HCT116 (cell line): ENCODE data around the gene GPR155. TPM values are rescaled to one million over a fixed set of nuclear protein-coding genes. Genes with fewer than 3 reads are reported as not detected.

Experiments
- ATAC-seq: fragments of 200-7000 bp; cut with Tn5 transposase; 2 replicates; pipeline ENCODE4 v1.9.1; 2020; ENCODE audit warnings: mild to moderate bottlenecking, moderate library complexity
- BruUV-seq: library from RNA; stranded (reverse); fragments of 400-500 nt; replicated peaks from 2 replicates; lab custom pipeline; 2021; lab: Mats Ljungman, UMichigan
- CTCF ChIA-PET: fragments of 300-600 bp; sonication (Branson Sonifier 250); formaldehyde crosslinking; loops from one replicate; lab custom pipeline; 2021; ENCODE audit warnings: antibody characterized with exemption; lab: Charles Lee
- POLR2A ChIA-PET: fragments of 300-600, 350-600 bp; sonication (Branson Sonifier 250); formaldehyde crosslinking; loops from one replicate; lab custom pipeline; 2021; ENCODE audit warnings: antibody characterized with exemption; lab: Charles Lee
- RAD21 ChIA-PET, 2 experiments: fragments of 300-600 bp; sonication (Branson Sonifier 250); formaldehyde crosslinking; loops; one replicate each; lab custom pipeline; 2023; ENCODE audit warnings: low total read pairs in 2 of 2; ENCODE audit not compliant: uncharacterized antibody in 2 of 2, unreplicated experiment in 2 of 2, low non-redundant PET in 1 of 2; lab: Charles Lee
- DNase-seq: peaks from one replicate; pipeline ENCODE4 v3.0.0-alpha.2; 2010; ENCODE audit warnings: low read depth, low spot score
- H2AFZ ChIP-seq: fragments of 200-600 bp; shearing (Covaris generic), sonication (generic); 2 replicates; pipeline ENCODE4 v1.6.1; 2017; ENCODE audit warnings: low read depth, mixed run types, mixed read lengths, antibody characterized with exemption, low read length; ENCODE audit not compliant: poor library complexity, severe bottlenecking
- H3K27ac ChIP-seq: 2 replicates; pipeline ENCODE4 v1.5.1; 2012; ENCODE audit warnings: low read depth, low read length
- H3K27me3 ChIP-seq: fragments of 200-600 bp; sonication (generic); 2 replicates; pipeline ENCODE4 v1.6.1; 2016; ENCODE audit warnings: mixed run types, low read length, mixed read lengths; ENCODE audit not compliant: insufficient read depth
- H3K36me3 ChIP-seq, 2 experiments: fragments of 200-500 bp in 1 of 2; fragments of 200-600 bp in 1 of 2; sonication (Bioruptor generic) in 1 of 2; sonication (generic) in 1 of 2; 2 replicates each; pipeline versions ENCODE4 v1.5.1 to v1.6.1; 2014 to 2016; ENCODE audit warnings: low read length in 2 of 2, inconsistent platforms in 1 of 2, mixed read lengths in 1 of 2, mixed run types in 1 of 2; ENCODE audit not compliant: insufficient read depth in 2 of 2, control insufficient read depth in 1 of 2
- H3K4me1 ChIP-seq, 2 experiments: fragments of 200-600 bp in 1 of 2; sonication (generic) in 1 of 2; 2 replicates each; pipeline versions ENCODE4 v1.5.1 to v1.6.1; 2012 to 2017; ENCODE audit warnings: low read length in 2 of 2, inconsistent platforms in 1 of 2, mild to moderate bottlenecking in 1 of 2, mixed read lengths in 1 of 2, mixed run types in 1 of 2, moderate library complexity in 1 of 2; ENCODE audit not compliant: insufficient read depth in 2 of 2, control insufficient read depth in 1 of 2
- H3K4me2 ChIP-seq: fragments of 200-600 bp; sonication (generic); 2 replicates; pipeline ENCODE4 v1.6.1; 2017; ENCODE audit warnings: mixed run types, low read length, mixed read lengths
- H3K4me3 ChIP-seq, 2 experiments: fragments of 200-600 bp in 1 of 2; sonication (generic) in 1 of 2; replicated peaks in 1 of 2; 2 replicates each; pipeline ENCODE4 v1.5.1; 2011 to 2016; ENCODE audit warnings: low read length in 2 of 2, control low read depth in 1 of 2, low read depth in 1 of 2, mild to moderate bottlenecking in 1 of 2, mixed read lengths in 1 of 2, mixed run types in 1 of 2
- H3K79me2 ChIP-seq: fragments of 200-600 bp; sonication (generic); 2 replicates; pipeline ENCODE4 v1.6.1; 2017; ENCODE audit warnings: mild to moderate bottlenecking, mixed run types, low read length, moderate library complexity, mixed read lengths; ENCODE audit not compliant: insufficient read depth
- H3K9ac ChIP-seq: fragments of 200-600 bp; sonication (generic); 2 replicates; pipeline ENCODE4 v1.6.1; 2016; ENCODE audit warnings: low read length, mixed read lengths
- H3K9me2 ChIP-seq: fragments of 200-600 bp; sonication (generic), shearing (Covaris generic); 2 replicates; pipeline ENCODE4 v1.6.1; 2017; ENCODE audit warnings: mixed run types, mild to moderate bottlenecking, moderate library complexity; ENCODE audit not compliant: insufficient read depth
- H3K9me3 ChIP-seq, 2 experiments: fragments of 200-500 bp in 1 of 2; fragments of 200-600 bp in 1 of 2; sonication (Bioruptor generic) in 1 of 2; sonication (generic) in 1 of 2; 2 replicates each; pipeline ENCODE4 v1.6.1; 2014 to 2017; ENCODE audit warnings: low read length in 2 of 2, mixed read lengths in 2 of 2, inconsistent platforms in 1 of 2, low read depth in 1 of 2, mild to moderate bottlenecking in 1 of 2, mixed run types in 1 of 2, moderate library complexity in 1 of 2; ENCODE audit not compliant: control insufficient read depth in 1 of 2, insufficient read depth in 1 of 2
- H4K20me1 ChIP-seq: fragments of 200-600 bp; sonication (generic), shearing (Covaris generic); 2 replicates; pipeline ENCODE4 v1.6.1; 2017; ENCODE audit warnings: mixed run types, mild to moderate bottlenecking, moderate library complexity; ENCODE audit not compliant: insufficient read depth
- CEBPB ChIP-seq: IDR thresholded peaks from 2 replicates; pipeline ENCODE4 v1.6.1; 2012; ENCODE audit warnings: low read depth
- EGR1 ChIP-seq: IDR thresholded peaks from 2 replicates; pipeline ENCODE4 v1.6.1; 2012; ENCODE audit warnings: low read depth
- ELF1 ChIP-seq: IDR thresholded peaks from 2 replicates; pipeline ENCODE4 v1.6.1; 2012; ENCODE audit warnings: low read depth, borderline replicate concordance
- EZH2phosphoT487 ChIP-seq: fragments of 200-600 bp; IDR thresholded peaks from 2 replicates; pipeline ENCODE4 v1.6.1; 2018; ENCODE audit warnings: antibody characterized with exemption, borderline replicate concordance
- POLR2AphosphoS5 ChIP-seq: IDR thresholded peaks from 2 replicates; pipeline ENCODE4 v1.6.1; 2011; ENCODE audit warnings: mild to moderate bottlenecking, low read depth, low read length, moderate library complexity
- SP1 ChIP-seq: IDR thresholded peaks from 2 replicates; pipeline ENCODE4 v1.6.1; 2012; ENCODE audit warnings: low read depth
- TCF7L2 ChIP-seq: IDR thresholded peaks from 2 replicates; pipeline ENCODE4 v1.7.0; 2011; ENCODE audit warnings: borderline replicate concordance, inconsistent platforms; ENCODE audit not compliant: insufficient read depth, insufficient read length; ENCODE audit errors: extremely low read depth
- intact Hi-C: fragments of 100-400 bp; cut with micrococcal nuclease; formaldehyde crosslinking; loops from 2 replicates; pipeline ENCODE4 v1.10.0; 2022
- total RNA-seq: library from RNA; stranded (reverse); gene quantifications from one replicate; pipeline ENCODE4 v1.2.1, GENCODE V29; 2021; ENCODE audit not compliant: unreplicated experiment
- TF ChIP-seq, protein P1 (sequence below): IDR thresholded peaks from 2 replicates; pipeline ENCODE4 v1.6.1; 2012
- TF ChIP-seq, protein P2 (sequence below): IDR thresholded peaks from 2 replicates; pipeline ENCODE4 v1.6.1; 2012; ENCODE audit warnings: low read depth

GPR155 gene
- total RNA-seq, 1 experiment from 2014 or later: 3.8 TPM

- Histone ChIP-seq H3K27me3 (no peaks in the 10 kb centered on the region), H3K79me2 (no peaks in the 10 kb centered on the region)
- DNase-seq: no peak
- TF ChIP-seq, protein P1, sequence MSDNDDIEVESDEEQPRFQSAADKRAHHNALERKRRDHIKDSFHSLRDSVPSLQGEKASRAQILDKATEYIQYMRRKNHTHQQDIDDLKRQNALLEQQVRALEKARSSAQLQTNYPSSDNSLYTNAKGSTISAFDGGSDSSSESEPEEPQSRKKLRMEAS: no peak
- TF ChIP-seq, protein P2, sequence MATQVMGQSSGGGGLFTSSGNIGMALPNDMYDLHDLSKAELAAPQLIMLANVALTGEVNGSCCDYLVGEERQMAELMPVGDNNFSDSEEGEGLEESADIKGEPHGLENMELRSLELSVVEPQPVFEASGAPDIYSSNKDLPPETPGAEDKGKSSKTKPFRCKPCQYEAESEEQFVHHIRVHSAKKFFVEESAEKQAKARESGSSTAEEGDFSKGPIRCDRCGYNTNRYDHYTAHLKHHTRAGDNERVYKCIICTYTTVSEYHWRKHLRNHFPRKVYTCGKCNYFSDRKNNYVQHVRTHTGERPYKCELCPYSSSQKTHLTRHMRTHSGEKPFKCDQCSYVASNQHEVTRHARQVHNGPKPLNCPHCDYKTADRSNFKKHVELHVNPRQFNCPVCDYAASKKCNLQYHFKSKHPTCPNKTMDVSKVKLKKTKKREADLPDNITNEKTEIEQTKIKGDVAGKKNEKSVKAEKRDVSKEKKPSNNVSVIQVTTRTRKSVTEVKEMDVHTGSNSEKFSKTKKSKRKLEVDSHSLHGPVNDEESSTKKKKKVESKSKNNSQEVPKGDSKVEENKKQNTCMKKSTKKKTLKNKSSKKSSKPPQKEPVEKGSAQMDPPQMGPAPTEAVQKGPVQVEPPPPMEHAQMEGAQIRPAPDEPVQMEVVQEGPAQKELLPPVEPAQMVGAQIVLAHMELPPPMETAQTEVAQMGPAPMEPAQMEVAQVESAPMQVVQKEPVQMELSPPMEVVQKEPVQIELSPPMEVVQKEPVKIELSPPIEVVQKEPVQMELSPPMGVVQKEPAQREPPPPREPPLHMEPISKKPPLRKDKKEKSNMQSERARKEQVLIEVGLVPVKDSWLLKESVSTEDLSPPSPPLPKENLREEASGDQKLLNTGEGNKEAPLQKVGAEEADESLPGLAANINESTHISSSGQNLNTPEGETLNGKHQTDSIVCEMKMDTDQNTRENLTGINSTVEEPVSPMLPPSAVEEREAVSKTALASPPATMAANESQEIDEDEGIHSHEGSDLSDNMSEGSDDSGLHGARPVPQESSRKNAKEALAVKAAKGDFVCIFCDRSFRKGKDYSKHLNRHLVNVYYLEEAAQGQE: no peak
- TF ChIP-seq SP1 (no peak), ELF1 (no peak), EZH2phosphoT487 (no peak), CEBPB (no peak), POLR2AphosphoS5 (no peak), EGR1 (no peak), TCF7L2 (no peak)
- TF ChIP-seq, all 23 proteins: peak for 0
- POLR2A ChIA-PET: no interaction called here
- Histone ChIP-seq H3K4me1 (peaks cover 3 to 15% of the 10 kb centered on the region in 2 experiments; a peak in 2 of 4 replicates), H3K9me2 (peaks cover 4% of the 10 kb centered on the region; the same call in 1 of the 2 replicates), H2AFZ (no peak overlapping the region), H3K4me3 (no peak overlapping the region), H3K36me3 (no peaks in the 10 kb centered on the region), H3K9ac (no peak overlapping the region), H3K9me3 (no peaks in the 10 kb centered on the region), H4K20me1 (no peaks in the 10 kb centered on the region), H3K4me2 (no peak overlapping the region), H3K27ac (no peak overlapping the region)
- TSS peak; percentile 23 for BruUV-seq
- intact Hi-C loops: no loop called here
- CTCF ChIA-PET: interaction anchor here (1.5 kb wide), 1 partner anchor 22 kb away, joined by 6 read pairs; no protein-coding TSS in a partner anchor
- RAD21 ChIA-PET: no interaction called here
- no peak for ATAC-seq
Observed at GRCh38 chr2:174484573-174484972, 2.3 kb downstream of the GPR155 start.
